HEK293 (cell line): ENCODE results near the gene STAT3.
A peak's percentile ranks its signal among the peaks of the same experiment; 100 is the strongest.

ENCODE experiments used
- KLF16 ChIP-seq: fragments of 450-650 bp; formaldehyde crosslinking; IDR thresholded peaks from 2 replicates; pipeline ENCODE4 v1.5.1; 2017; ENCODE audit warnings: missing biosample characterization, missing genetic modification characterization
- OSR2 ChIP-seq: fragments of 450-650 bp; formaldehyde crosslinking; IDR thresholded peaks from 2 replicates; pipeline ENCODE4 v1.5.1; 2016; ENCODE audit warnings: missing biosample characterization, missing genetic modification characterization
- ZBTB7A ChIP-seq: fragments of 450-650 bp; formaldehyde crosslinking; IDR thresholded peaks from 2 replicates; pipeline ENCODE4 v1.5.1; 2016; ENCODE audit warnings: low read depth, missing biosample characterization, missing genetic modification characterization
- ZFP69B ChIP-seq: fragments of 450-650 bp; formaldehyde crosslinking; IDR thresholded peaks from 2 replicates; pipeline ENCODE4 v1.5.1; 2016; ENCODE audit warnings: missing biosample characterization, missing genetic modification characterization
- ZNF311 ChIP-seq: fragments of 450-650 bp; formaldehyde crosslinking; IDR thresholded peaks from 2 replicates; pipeline ENCODE4 v1.5.1; 2017; ENCODE audit warnings: missing biosample characterization, missing genetic modification characterization, borderline replicate concordance
- ZNF335 ChIP-seq: fragments of 450-650 bp; formaldehyde crosslinking; conservative IDR thresholded peaks from 2 replicates; pipeline ENCODE4 v1.5.1; 2016; ENCODE audit warnings: missing biosample characterization, missing genetic modification characterization
- TF ChIP-seq, protein P1 (sequence below): fragments of 450-650 bp; formaldehyde crosslinking; IDR thresholded peaks from 2 replicates; pipeline ENCODE4 v1.5.1; 2016; ENCODE audit warnings: missing biosample characterization, missing genetic modification characterization
- TF ChIP-seq, protein P2 (sequence below): fragments of 450-650 bp; formaldehyde crosslinking; IDR thresholded peaks from 2 replicates; pipeline ENCODE4 v1.5.1; 2016; ENCODE audit warnings: missing biosample characterization, missing genetic modification characterization, borderline replicate concordance
- TF ChIP-seq, protein P3 (sequence below): fragments of 450-650 bp; formaldehyde crosslinking; IDR thresholded peaks from 2 replicates; pipeline ENCODE4 v1.5.1; 2016; ENCODE audit warnings: missing biosample characterization, missing genetic modification characterization

GRCh38 chr17:42312285-42313130 lies 75.7 kb downstream of the STAT3 start:
- TF ChIP-seq, protein P1, sequence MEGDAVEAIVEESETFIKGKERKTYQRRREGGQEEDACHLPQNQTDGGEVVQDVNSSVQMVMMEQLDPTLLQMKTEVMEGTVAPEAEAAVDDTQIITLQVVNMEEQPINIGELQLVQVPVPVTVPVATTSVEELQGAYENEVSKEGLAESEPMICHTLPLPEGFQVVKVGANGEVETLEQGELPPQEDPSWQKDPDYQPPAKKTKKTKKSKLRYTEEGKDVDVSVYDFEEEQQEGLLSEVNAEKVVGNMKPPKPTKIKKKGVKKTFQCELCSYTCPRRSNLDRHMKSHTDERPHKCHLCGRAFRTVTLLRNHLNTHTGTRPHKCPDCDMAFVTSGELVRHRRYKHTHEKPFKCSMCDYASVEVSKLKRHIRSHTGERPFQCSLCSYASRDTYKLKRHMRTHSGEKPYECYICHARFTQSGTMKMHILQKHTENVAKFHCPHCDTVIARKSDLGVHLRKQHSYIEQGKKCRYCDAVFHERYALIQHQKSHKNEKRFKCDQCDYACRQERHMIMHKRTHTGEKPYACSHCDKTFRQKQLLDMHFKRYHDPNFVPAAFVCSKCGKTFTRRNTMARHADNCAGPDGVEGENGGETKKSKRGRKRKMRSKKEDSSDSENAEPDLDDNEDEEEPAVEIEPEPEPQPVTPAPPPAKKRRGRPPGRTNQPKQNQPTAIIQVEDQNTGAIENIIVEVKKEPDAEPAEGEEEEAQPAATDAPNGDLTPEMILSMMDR (tag by site-specific recombination) = peak; percentile 58
- no peak for TF ChIP-seq ZNF311
- TF ChIP-seq ZFP69B (tag by site-specific recombination) = no peak
- TF ChIP-seq OSR2 (tag by site-specific recombination) = no peak
- TF ChIP-seq ZBTB7A (tag by site-specific recombination) = no peak
- TF ChIP-seq, protein P2, sequence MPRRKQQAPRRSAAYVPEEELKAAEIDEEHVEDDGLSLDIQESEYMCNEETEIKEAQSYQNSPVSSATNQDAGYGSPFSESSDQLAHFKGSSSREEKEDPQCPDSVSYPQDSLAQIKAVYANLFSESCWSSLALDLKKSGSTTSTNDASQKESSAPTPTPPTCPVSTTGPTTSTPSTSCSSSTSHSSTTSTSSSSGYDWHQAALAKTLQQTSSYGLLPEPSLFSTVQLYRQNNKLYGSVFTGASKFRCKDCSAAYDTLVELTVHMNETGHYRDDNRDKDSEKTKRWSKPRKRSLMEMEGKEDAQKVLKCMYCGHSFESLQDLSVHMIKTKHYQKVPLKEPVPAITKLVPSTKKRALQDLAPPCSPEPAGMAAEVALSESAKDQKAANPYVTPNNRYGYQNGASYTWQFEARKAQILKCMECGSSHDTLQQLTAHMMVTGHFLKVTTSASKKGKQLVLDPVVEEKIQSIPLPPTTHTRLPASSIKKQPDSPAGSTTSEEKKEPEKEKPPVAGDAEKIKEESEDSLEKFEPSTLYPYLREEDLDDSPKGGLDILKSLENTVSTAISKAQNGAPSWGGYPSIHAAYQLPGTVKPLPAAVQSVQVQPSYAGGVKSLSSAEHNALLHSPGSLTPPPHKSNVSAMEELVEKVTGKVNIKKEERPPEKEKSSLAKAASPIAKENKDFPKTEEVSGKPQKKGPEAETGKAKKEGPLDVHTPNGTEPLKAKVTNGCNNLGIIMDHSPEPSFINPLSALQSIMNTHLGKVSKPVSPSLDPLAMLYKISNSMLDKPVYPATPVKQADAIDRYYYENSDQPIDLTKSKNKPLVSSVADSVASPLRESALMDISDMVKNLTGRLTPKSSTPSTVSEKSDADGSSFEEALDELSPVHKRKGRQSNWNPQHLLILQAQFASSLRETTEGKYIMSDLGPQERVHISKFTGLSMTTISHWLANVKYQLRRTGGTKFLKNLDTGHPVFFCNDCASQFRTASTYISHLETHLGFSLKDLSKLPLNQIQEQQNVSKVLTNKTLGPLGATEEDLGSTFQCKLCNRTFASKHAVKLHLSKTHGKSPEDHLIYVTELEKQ = no peak
- no peak for TF ChIP-seq KLF16 (tag by site-specific recombination)
- TF ChIP-seq, protein P3, sequence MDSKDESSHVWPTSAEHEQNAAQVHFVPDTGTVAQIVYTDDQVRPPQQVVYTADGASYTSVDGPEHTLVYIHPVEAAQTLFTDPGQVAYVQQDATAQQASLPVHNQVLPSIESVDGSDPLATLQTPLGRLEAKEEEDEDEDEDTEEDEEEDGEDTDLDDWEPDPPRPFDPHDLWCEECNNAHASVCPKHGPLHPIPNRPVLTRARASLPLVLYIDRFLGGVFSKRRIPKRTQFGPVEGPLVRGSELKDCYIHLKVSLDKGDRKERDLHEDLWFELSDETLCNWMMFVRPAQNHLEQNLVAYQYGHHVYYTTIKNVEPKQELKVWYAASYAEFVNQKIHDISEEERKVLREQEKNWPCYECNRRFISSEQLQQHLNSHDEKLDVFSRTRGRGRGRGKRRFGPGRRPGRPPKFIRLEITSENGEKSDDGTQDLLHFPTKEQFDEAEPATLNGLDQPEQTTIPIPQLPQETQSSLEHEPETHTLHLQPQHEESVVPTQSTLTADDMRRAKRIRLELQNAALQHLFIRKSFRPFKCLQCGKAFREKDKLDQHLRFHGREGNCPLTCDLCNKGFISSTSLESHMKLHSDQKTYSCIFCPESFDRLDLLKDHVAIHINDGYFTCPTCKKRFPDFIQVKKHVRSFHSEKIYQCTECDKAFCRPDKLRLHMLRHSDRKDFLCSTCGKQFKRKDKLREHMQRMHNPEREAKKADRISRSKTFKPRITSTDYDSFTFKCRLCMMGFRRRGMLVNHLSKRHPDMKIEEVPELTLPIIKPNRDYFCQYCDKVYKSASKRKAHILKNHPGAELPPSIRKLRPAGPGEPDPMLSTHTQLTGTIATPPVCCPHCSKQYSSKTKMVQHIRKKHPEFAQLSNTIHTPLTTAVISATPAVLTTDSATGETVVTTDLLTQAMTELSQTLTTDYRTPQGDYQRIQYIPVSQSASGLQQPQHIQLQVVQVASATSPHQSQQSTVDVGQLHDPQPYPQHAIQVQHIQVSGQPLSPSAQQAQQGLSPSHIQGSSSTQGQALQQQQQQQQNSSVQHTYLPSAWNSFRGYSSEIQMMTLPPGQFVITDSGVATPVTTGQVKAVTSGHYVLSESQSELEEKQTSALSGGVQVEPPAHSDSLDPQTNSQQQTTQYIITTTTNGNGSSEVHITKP (tag by site-specific recombination) = no peak
- 0 out of 2 replicates have a peak, but pooled peaks have one; percentile 25 for TF ChIP-seq ZNF335 (tag by site-specific recombination)
